Measurements from ENCODE around the gene CDC42.
A peak's percentile ranks its signal among the peaks of the same experiment; 100 is the strongest.
"Not testable (repeated sequence)": the region's sequence is repeated elsewhere in the genome, so short reads cannot be mapped to it uniquely, and the experiment has no call there.

Gene CDC42

GRCh38 chr1:22021061-22021460 is 31.4 kb upstream of the CDC42 start:
- H3K27ac ChIP-seq (ENCODE audit: low read depth, low read length) = no peak overlapping the region
- peaks cover 8% of the 10 kb centered on the region for H3K4me1 ChIP-seq (ENCODE audit: control insufficient read depth, insufficient read depth, low read length)
- no peak overlapping the region for H3K4me3 ChIP-seq (ENCODE audit: low read depth, low read length)
- no peaks in the 10 kb centered on the region for H3K9me3 ChIP-seq (ENCODE audit: control insufficient read depth, insufficient read depth, low read length)
- no peaks in the 10 kb centered on the region for H3K36me3 ChIP-seq (ENCODE audit: control insufficient read depth, insufficient read depth, low read length)
- H3K9ac ChIP-seq (ENCODE audit: low read depth, low read length) = no peak overlapping the region
- H3K27me3 ChIP-seq (ENCODE audit: control insufficient read depth, insufficient read depth, low read length) = no peaks in the 10 kb centered on the region

DNA sequence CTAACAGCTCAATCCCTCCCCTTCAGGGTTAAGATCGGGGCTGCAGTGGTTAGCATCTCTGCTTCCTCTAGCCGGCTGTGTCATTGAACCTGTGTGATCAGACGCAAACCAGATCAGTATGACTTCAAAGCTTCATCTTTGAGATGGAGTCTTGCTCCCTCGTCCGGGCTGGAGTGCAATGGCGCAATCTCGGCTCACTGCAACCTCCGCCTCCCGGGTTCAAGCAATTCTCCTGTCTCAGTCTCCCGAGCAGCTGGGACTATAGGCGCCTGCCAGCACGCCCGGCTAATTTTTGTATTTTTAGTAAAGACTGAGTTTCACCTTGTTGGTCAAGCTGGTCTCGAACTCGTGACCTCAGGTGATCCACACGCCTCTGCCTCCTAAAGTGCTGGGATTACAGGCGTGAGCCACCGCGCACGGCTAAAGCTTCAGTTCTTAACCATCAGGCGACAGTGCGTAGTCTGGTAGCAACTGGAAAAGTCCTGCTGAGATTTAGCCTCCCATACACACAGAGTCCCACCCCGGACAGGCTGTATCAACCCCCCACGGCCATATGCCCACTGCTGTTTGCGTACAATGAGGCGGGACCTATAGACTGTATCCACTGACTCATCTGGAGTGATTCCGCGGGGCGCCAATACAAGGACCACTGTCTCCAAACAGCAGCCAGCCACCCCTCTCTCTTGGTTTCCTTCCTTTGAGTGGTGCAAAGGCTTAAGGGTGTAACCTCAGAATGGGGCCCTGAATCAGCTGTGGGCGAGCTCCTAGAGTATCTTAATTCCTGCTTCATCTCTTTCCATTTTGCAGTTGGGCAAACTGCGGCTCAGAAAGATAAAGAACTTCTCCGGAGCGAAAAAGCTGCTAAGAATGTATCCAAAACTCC is 27.8 kb upstream of the CDC42 start:
- Histone ChIP-seq H3K9me3 (ENCODE audit: control insufficient read depth, insufficient read depth, low read length) (no peaks in the 10 kb centered on the region), H3K4me3 (ENCODE audit: low read depth, low read length) (peak overlapping the region; percentile 100), H3K27ac (ENCODE audit: low read depth, low read length) (peak overlapping the region; percentile 99)

GRCh38 chr1:22025368-22026155 is 26.9 kb upstream of the CDC42 start:
- Histone ChIP-seq H3K36me3 (ENCODE audit: control insufficient read depth, insufficient read depth, low read length) (peaks cover 14% of the 10 kb centered on the region), H3K27me3 (ENCODE audit: control insufficient read depth, insufficient read depth, low read length) (no peaks in the 10 kb centered on the region), H3K4me1 (ENCODE audit: control insufficient read depth, insufficient read depth, low read length) (peaks cover 8% of the 10 kb centered on the region), H3K27ac (ENCODE audit: low read depth, low read length) (peak overlapping the region; percentile 99), H3K9me3 (ENCODE audit: control insufficient read depth, insufficient read depth, low read length) (no peaks in the 10 kb centered on the region), H3K9ac (ENCODE audit: low read depth, low read length) (peak overlapping the region; percentile 85), H3K4me3 (ENCODE audit: low read depth, low read length) (peak overlapping the region; percentile 100)

More for the DNA sequence above, 27.8 kb upstream of the CDC42 start:
- Histone ChIP-seq H3K4me1 (ENCODE audit: control insufficient read depth, insufficient read depth, low read length) (peaks cover 8% of the 10 kb centered on the region), H3K9ac (ENCODE audit: low read depth, low read length) (no peak overlapping the region; the same call in 1 of the 2 replicates), H3K36me3 (ENCODE audit: control insufficient read depth, insufficient read depth, low read length) (0 out of 2 replicates have a peak, but pooled peaks cover 6% of the 10 kb centered on the region), H3K27me3 (ENCODE audit: control insufficient read depth, insufficient read depth, low read length) (no peaks in the 10 kb centered on the region)

DNA sequence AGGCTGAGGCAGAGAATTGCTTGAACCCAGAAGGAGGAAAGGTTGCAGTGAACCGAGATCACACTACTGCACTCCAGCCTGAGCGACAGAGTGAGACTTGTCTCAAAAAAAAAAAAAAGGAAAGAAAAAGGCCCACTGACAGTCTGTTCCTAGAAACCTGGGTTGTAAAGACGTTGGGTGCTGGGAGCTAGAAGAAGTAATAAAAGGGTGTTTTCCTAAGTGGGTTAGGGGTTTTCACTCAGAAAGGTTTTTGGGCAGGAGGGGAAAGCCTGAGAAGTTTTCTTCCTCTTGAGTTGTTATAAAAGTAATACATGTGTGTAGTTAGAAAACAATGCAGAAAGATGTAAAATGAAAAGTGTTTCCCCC is 25.6 kb upstream of the CDC42 start:
- no peak overlapping the region for H3K4me3 ChIP-seq (ENCODE audit: low read depth, low read length)

DNA sequence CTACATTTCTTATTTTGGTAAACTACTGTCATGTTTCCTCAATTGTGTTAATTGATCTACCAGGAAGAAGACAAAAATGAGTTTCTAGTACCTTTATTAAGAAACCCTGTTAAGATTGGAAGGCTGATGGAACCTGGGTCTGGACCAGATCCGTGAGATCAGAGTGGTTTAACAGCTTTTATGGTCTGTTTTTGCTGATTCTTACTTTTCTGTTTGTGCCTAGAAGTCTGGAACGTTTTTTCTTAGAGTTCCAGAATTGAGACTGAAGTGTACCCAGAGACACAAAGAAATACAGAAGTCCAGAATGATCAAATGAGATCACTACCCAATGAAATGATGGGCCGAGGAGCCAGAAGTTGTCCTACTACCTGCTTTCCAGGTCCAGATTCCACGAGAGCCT is 22.5 kb upstream of the CDC42 start:
- Histone ChIP-seq H3K27ac (ENCODE audit: low read depth, low read length) (no peak overlapping the region), H3K9me3 (ENCODE audit: control insufficient read depth, insufficient read depth, low read length) (no peaks in the 10 kb centered on the region), H3K36me3 (ENCODE audit: control insufficient read depth, insufficient read depth, low read length) (peaks cover 24% of the 10 kb centered on the region), H3K9ac (ENCODE audit: low read depth, low read length) (no peak overlapping the region), H3K4me3 (ENCODE audit: low read depth, low read length) (no peak overlapping the region), H3K27me3 (ENCODE audit: control insufficient read depth, insufficient read depth, low read length) (no peaks in the 10 kb centered on the region), H3K4me1 (ENCODE audit: control insufficient read depth, insufficient read depth, low read length) (no peaks in the 10 kb centered on the region)

More for the DNA sequence above, 25.6 kb upstream of the CDC42 start:
- H3K9ac ChIP-seq (ENCODE audit: low read depth, low read length) = no peak overlapping the region
- no peaks in the 10 kb centered on the region for H3K9me3 ChIP-seq (ENCODE audit: control insufficient read depth, insufficient read depth, low read length)
- no peaks in the 10 kb centered on the region for H3K27me3 ChIP-seq (ENCODE audit: control insufficient read depth, insufficient read depth, low read length)
- peaks cover 24% of the 10 kb centered on the region for H3K36me3 ChIP-seq (ENCODE audit: control insufficient read depth, insufficient read depth, low read length)
- H3K4me1 ChIP-seq (ENCODE audit: control insufficient read depth, insufficient read depth, low read length) = peaks cover 8% of the 10 kb centered on the region
- H3K27ac ChIP-seq (ENCODE audit: low read depth, low read length) = no peak overlapping the region

- Histone ChIP-seq H3K27ac (ENCODE audit: low read depth, low read length) (no peak overlapping the region), H3K4me1 (ENCODE audit: control insufficient read depth, insufficient read depth, low read length) (no peaks in the 10 kb centered on the region), H3K9ac (ENCODE audit: low read depth, low read length) (no peak overlapping the region), H3K27me3 (ENCODE audit: control insufficient read depth, insufficient read depth, low read length) (no peaks in the 10 kb centered on the region), H3K36me3 (ENCODE audit: control insufficient read depth, insufficient read depth, low read length) (peaks cover 24% of the 10 kb centered on the region), H3K9me3 (ENCODE audit: control insufficient read depth, insufficient read depth, low read length) (no peaks in the 10 kb centered on the region), H3K4me3 (ENCODE audit: low read depth, low read length) (no peak overlapping the region)
Measured at GRCh38 chr1:22030473-22030872, 22.0 kb upstream of the CDC42 start.

DNA sequence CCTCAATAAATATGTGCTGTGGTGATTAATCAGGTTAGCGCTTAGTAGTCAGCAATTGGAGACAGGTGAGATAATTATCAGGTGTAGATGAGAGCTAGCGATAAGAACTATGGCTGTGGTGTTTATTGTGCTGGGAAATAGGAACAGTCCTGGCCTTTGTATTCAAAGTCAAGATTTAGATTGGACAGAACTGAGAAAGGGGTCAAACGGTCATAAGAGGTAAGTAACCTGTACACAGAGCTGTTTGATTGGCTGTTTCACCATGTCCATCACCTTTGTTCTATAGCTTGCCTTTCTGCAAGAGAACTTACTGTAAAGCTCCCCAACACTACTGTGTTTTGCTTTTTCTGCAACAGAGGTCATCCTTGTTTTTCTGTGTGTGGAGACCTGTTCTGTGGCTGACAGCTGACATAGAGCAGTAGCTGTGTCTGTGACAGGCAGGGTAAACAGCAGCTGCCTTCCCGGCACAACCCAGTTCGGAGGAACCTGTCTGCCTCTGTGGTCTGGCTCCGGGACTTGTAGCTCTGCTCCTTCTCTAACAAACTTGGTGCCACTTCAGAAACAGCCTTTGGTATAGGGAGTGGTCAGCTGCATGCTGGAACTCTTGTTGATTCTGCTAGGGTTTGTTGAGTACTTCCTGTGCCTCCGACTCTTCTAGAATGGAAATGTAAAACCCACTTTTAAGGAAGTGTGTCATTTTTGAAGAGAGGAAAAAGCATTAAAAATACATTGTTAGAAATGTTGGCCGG is 21.1 kb upstream of the CDC42 start:
- peaks cover 24% of the 10 kb centered on the region for H3K36me3 ChIP-seq (ENCODE audit: control insufficient read depth, insufficient read depth, low read length)
- no peak overlapping the region for H3K27ac ChIP-seq (ENCODE audit: low read depth, low read length)
- H3K4me3 ChIP-seq (ENCODE audit: low read depth, low read length) = no peak overlapping the region
- no peaks in the 10 kb centered on the region for H3K9me3 ChIP-seq (ENCODE audit: control insufficient read depth, insufficient read depth, low read length)
- H3K27me3 ChIP-seq (ENCODE audit: control insufficient read depth, insufficient read depth, low read length) = no peaks in the 10 kb centered on the region
- no peaks in the 10 kb centered on the region for H3K4me1 ChIP-seq (ENCODE audit: control insufficient read depth, insufficient read depth, low read length)
- H3K9ac ChIP-seq (ENCODE audit: low read depth, low read length) = no peak overlapping the region

GRCh38 chr1:22034834-22035233 is 17.7 kb upstream of the CDC42 start:
- Histone ChIP-seq H3K4me1 (ENCODE audit: control insufficient read depth, insufficient read depth, low read length) (peaks cover 12% of the 10 kb centered on the region), H3K36me3 (ENCODE audit: control insufficient read depth, insufficient read depth, low read length) (peaks cover 18% of the 10 kb centered on the region)
- H3K9me3 ChIP-seq (ENCODE audit: control insufficient read depth, insufficient read depth, low read length); H3K4me3 ChIP-seq (ENCODE audit: low read depth, low read length); H3K27ac ChIP-seq (ENCODE audit: low read depth, low read length); H3K9ac ChIP-seq (ENCODE audit: low read depth, low read length); H3K27me3 ChIP-seq (ENCODE audit: control insufficient read depth, insufficient read depth, low read length): not testable (repeated sequence)

DNA sequence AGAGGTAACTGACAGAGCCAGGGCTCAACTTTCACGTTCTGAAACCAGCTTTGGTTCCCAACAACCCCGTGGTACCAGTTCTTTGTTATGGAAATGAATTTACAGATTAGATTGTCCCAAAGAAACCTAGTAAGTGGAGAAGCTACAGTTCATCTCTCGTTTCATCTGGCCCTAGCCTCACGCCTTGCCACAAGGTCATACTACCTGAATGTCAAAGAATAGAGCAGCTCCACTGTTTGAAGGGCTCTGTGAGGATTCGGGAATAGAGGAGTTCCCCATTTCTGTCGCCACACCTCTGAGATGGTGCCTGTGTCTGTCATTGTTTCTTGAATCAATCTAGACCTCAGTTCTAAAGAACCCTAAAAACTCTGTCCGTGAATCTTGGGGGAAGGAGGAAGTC is 15.0 kb upstream of the CDC42 start:
- no peaks in the 10 kb centered on the region for H3K9me3 ChIP-seq (ENCODE audit: control insufficient read depth, insufficient read depth, low read length)
- H3K9ac ChIP-seq (ENCODE audit: low read depth, low read length) = no peak overlapping the region
- no peak overlapping the region for H3K4me3 ChIP-seq (ENCODE audit: low read depth, low read length)
- no peak overlapping the region for H3K27ac ChIP-seq (ENCODE audit: low read depth, low read length)
- no peaks in the 10 kb centered on the region for H3K27me3 ChIP-seq (ENCODE audit: control insufficient read depth, insufficient read depth, low read length)
- H3K36me3 ChIP-seq (ENCODE audit: control insufficient read depth, insufficient read depth, low read length) = no peaks in the 10 kb centered on the region
- H3K4me1 ChIP-seq (ENCODE audit: control insufficient read depth, insufficient read depth, low read length) = peaks cover 14% of the 10 kb centered on the region

- H3K27ac ChIP-seq (ENCODE audit: low read depth, low read length) = no peak overlapping the region
Measured at GRCh38 chr1:22038036-22038435, 14.5 kb upstream of the CDC42 start.

More at GRCh38 chr1:22038036-22038435, 14.5 kb upstream of the CDC42 start:
- Histone ChIP-seq H3K9ac (ENCODE audit: low read depth, low read length) (no peak overlapping the region), H3K4me3 (ENCODE audit: low read depth, low read length) (no peak overlapping the region), H3K36me3 (ENCODE audit: control insufficient read depth, insufficient read depth, low read length) (no peaks in the 10 kb centered on the region), H3K27me3 (ENCODE audit: control insufficient read depth, insufficient read depth, low read length) (no peaks in the 10 kb centered on the region), H3K9me3 (ENCODE audit: control insufficient read depth, insufficient read depth, low read length) (no peaks in the 10 kb centered on the region), H3K4me1 (ENCODE audit: control insufficient read depth, insufficient read depth, low read length) (peaks cover 14% of the 10 kb centered on the region)
